ENCODE results near the gene SESN2.

SESN2 gene

DNA sequence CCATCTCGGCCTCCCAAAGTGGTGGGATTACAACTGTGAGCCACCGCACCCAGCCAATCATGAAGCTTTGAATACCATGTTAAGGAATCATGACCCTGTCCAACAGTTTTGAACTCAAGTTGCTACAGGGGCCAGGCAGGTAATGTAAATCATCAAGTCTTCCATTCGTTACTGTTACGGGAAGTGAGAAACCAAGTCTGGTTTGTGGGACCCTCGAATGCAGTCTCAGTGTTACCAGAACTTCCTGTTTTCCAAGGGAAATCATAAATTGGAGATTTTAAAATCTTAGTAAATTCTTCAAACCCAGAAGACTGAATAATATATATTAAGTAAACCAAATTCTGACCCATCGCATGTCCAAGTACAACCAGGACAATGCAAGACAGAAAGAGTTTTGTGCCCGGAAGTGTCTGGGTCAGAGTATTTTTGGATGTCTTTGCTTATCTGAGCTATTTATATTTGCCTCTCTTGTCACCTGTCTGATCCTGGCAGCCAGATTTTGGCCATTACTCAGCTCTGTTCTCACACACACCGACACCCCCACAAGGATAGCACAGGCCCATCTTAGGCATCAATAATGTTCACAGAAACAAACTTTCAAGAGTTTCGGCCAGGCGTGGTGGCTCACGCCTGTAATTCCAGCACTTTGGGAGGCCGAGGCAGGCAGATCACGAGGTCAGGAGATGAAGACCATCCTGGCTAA is 14.6 kb upstream of the SESN2 start:
- Histone ChIP-seq H3K9me3 (ENCODE audit: severe bottlenecking) (no peaks in the 10 kb centered on the region), H3K36me3 (ENCODE audit: low read depth) (peaks cover 12% of the 10 kb centered on the region), H3K4me3 (ENCODE audit: severe bottlenecking) (no peak overlapping the region), H3K27me3 (ENCODE audit: insufficient read depth, poor library complexity, severe bottlenecking) (no peaks in the 10 kb centered on the region), H3K27ac (ENCODE audit: poor library complexity, severe bottlenecking) (peak overlapping the region; percentile 25), H3K4me1 (ENCODE audit: insufficient read depth, poor library complexity, severe bottlenecking) (peaks cover 53% of the 10 kb centered on the region)
- TF ChIP-seq, protein P1, sequence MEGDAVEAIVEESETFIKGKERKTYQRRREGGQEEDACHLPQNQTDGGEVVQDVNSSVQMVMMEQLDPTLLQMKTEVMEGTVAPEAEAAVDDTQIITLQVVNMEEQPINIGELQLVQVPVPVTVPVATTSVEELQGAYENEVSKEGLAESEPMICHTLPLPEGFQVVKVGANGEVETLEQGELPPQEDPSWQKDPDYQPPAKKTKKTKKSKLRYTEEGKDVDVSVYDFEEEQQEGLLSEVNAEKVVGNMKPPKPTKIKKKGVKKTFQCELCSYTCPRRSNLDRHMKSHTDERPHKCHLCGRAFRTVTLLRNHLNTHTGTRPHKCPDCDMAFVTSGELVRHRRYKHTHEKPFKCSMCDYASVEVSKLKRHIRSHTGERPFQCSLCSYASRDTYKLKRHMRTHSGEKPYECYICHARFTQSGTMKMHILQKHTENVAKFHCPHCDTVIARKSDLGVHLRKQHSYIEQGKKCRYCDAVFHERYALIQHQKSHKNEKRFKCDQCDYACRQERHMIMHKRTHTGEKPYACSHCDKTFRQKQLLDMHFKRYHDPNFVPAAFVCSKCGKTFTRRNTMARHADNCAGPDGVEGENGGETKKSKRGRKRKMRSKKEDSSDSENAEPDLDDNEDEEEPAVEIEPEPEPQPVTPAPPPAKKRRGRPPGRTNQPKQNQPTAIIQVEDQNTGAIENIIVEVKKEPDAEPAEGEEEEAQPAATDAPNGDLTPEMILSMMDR (IDR thresholded peaks at IDR 0.05; ENCODE audit: poor library complexity, severe bottlenecking), result no peak
- ATAC-seq (ENCODE audit: low read depth) (no peak), DNase-seq (ENCODE audit: low spot score) (no peak)

DNA sequence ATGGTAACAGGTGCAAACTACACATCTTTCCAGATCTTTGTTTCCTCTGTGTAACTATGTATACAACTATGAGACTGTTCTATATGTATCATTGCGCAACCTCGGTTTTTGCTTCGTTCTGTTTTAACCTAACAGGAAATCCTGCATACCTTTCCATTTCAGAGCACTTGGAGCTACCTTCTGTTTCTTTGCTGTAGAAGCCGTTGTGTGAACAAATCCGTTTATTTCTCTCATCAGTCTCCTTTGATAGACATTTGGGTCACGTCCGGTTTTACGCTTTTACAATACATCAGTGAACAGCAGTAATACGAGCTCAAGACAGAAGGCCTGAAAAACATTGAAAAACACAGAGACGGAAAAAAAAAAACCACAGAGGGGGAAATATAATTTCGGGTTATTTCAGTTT is 12.9 kb upstream of the SESN2 start:
- peak overlapping the region; percentile 42 for H3K4me3 ChIP-seq (ENCODE audit: severe bottlenecking)

DNA sequence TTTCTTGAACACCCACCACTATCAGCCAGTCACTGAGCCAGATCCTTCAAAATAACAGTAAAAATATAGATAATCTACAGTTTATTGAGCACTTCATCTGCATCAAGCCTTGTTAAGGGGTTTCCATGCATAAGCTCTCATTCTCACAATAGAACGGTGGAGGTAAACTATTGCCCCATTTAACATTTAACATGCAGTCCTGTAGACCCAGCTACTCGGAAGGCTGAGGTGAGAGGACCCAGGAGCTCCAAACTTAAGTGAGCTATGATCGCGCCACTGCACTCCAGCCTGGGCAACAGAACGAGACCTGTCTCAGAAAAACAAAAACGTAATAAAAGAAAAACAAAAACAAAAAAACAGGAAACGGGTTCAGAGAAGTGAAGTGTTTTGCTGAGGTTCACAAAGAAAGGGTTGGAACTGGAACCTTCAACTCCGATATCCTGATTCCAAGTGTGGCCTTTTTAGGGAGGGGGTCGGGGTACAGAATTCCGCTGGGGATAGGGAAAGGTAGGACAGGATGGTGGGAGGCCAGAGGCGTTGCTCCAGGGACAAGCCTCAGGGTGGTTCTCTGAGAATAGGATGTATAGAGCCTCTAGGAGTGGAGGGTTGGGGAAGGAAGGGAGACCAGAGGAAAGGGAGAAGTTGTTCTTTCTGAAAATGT is 11.6 kb upstream of the SESN2 start:
- TF ChIP-seq, protein P1 (IDR thresholded peaks at IDR 0.05; ENCODE audit: poor library complexity, severe bottlenecking), result no peak
- H3K9me3 ChIP-seq (ENCODE audit: severe bottlenecking), result no peaks in the 10 kb centered on the region
- H3K4me3 ChIP-seq (ENCODE audit: severe bottlenecking), result no peak overlapping the region
- H3K36me3 ChIP-seq (ENCODE audit: low read depth), result peaks cover 3% of the 10 kb centered on the region; the same call in 1 of the 2 replicates
- H3K4me1 ChIP-seq (ENCODE audit: insufficient read depth, poor library complexity, severe bottlenecking), result peaks cover 37% of the 10 kb centered on the region
- DNase-seq (ENCODE audit: low spot score) (no peak), ATAC-seq (ENCODE audit: low read depth) (no peak)
- H3K27ac ChIP-seq (ENCODE audit: poor library complexity, severe bottlenecking), result peak overlapping the region; percentile 86
- H3K27me3 ChIP-seq (ENCODE audit: insufficient read depth, poor library complexity, severe bottlenecking), result no peaks in the 10 kb centered on the region

More for the DNA sequence above, 12.9 kb upstream of the SESN2 start:
- DNase-seq (ENCODE audit: low spot score) (no peak), ATAC-seq (ENCODE audit: low read depth) (no peak)
- Histone ChIP-seq H3K4me1 (ENCODE audit: insufficient read depth, poor library complexity, severe bottlenecking) (peaks cover 47% of the 10 kb centered on the region), H3K9me3 (ENCODE audit: severe bottlenecking) (no peaks in the 10 kb centered on the region), H3K36me3 (ENCODE audit: low read depth) (peaks cover 3% of the 10 kb centered on the region; the same call in 1 of the 2 replicates), H3K27ac (ENCODE audit: poor library complexity, severe bottlenecking) (peak overlapping the region; percentile 86), H3K27me3 (ENCODE audit: insufficient read depth, poor library complexity, severe bottlenecking) (no peaks in the 10 kb centered on the region)
- TF ChIP-seq, protein P1 (IDR thresholded peaks at IDR 0.05; ENCODE audit: poor library complexity, severe bottlenecking), result no peak

DNA sequence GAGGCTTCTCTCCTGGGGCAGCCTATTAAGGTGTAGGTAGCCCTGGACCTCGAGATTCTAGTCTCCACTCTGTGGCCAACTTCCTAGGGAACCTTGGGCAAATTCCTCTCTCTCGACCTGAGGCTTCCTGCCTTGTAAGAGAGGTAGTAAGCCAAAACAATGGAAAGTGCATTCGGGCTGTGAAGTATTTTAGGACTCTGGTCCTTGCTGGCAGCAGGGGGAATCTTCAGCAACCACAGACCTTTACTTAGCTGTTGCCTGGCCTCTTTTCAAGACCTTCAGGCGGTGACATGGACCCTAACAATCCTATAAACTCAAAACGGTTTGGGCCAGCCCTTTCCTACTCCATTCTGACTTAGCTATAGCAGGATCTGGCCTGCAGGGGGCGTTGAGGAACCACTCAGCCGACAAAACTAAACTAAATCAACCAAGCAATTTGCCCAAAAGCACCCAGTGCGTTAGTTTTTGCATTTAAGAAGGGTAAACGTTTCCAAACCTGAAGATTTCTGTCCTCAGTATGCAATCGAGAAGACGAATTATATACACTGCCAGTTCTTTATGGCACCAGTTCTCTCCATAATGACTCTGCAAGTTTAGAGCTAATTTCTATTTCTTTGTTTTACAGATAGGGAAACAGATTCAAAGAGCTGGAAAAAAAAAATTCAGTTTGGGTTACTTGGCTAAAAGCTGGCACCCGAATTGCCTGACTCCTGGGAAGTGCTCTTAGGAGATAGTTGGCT is 10.9 kb upstream of the SESN2 start:
- DNase-seq (ENCODE audit: low spot score) (no peak), ATAC-seq (ENCODE audit: low read depth) (peak; percentile 30)
- no peaks in the 10 kb centered on the region for H3K36me3 ChIP-seq (ENCODE audit: low read depth)
- no peaks in the 10 kb centered on the region for H3K9me3 ChIP-seq (ENCODE audit: severe bottlenecking)
- H3K4me1 ChIP-seq (ENCODE audit: insufficient read depth, poor library complexity, severe bottlenecking), result peaks cover 37% of the 10 kb centered on the region
- H3K27ac ChIP-seq (ENCODE audit: poor library complexity, severe bottlenecking), result peak overlapping the region; percentile 86
- no peaks in the 10 kb centered on the region for H3K27me3 ChIP-seq (ENCODE audit: insufficient read depth, poor library complexity, severe bottlenecking)
- H3K4me3 ChIP-seq (ENCODE audit: severe bottlenecking), result no peak overlapping the region
- TF ChIP-seq, protein P1 (IDR thresholded peaks at IDR 0.05; ENCODE audit: poor library complexity, severe bottlenecking), result peak; percentile 95

Data from RWPE2 (cell line).